Esophagus muscularis mucosa (tissue), 3 donors: ENCODE measurements around the gene SLC39A13.

ENCODE experiments used
- CTCF ChIP-seq, 3 experiments: fragments of 200-600 bp in 2 of 3; fragments of 450-650 bp in 1 of 3; sonication (generic) in 2 of 3; IDR thresholded peaks; one replicate each; pipeline ENCODE4 v1.5.1; 2017 to 2019; ENCODE audit warnings: antibody characterized with exemption in 3 of 3, mild to moderate bottlenecking in 2 of 3, moderate library complexity in 1 of 3
- POLR2A ChIP-seq: fragments of 450-650 bp; IDR thresholded peaks from one replicate; pipeline ENCODE4 v1.6.1; 2017; ENCODE audit warnings: antibody characterized with exemption, moderate library complexity, mild to moderate bottlenecking, low read depth

GRCh38 chr11:47425611-47426010 is 17.2 kb downstream of the SLC39A13 start:
- TF ChIP-seq CTCF (IDR thresholded peaks at IDR 0.05) (no peak), POLR2A (no peak)
